ENCODE results near the gene PRELP. TPM values are rescaled to one million over a fixed set of nuclear protein-coding genes. Genes with fewer than 3 reads are reported as not detected.

Gene PRELP
- total RNA-seq, 1 donor from 2014 or later, result 2.9 TPM

DNA sequence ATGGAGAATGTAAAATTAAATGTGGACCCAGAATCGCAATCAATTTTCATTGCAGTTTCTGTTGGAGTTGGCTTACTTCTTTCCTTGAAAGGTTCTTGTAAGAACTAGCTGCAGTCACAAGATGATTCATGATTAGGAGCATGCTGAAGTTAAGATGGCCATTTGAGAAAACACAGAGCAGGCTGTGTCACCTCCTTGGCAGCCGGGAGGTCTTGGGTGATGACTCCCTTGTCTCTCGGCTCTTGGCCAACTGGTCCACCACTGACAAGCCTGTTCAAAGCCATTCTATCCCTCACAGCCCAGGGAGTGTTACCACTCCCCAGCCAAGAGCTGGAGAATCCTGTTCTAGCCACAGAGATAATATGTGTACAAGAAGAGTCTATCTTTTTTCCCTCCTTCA, 58.9 kb downstream of the PRELP start:
- Mint-ChIP-seq H3K27me3 (ENCODE audit: low read depth) (no peaks in the 10 kb centered on the region), H3K4me3 (no peak overlapping the region), H3K4me1 (peaks cover 9% of the 10 kb centered on the region), H3K27ac (ENCODE audit: unreplicated experiment) (no peak overlapping the region), H3K9me3 (no peaks in the 10 kb centered on the region), H3K36me3 (ENCODE audit: low read depth) (no peaks in the 10 kb centered on the region)
- no peak for DNase-seq (ENCODE audit: low read depth, low spot score)
- TF ChIP-seq, protein P1, sequence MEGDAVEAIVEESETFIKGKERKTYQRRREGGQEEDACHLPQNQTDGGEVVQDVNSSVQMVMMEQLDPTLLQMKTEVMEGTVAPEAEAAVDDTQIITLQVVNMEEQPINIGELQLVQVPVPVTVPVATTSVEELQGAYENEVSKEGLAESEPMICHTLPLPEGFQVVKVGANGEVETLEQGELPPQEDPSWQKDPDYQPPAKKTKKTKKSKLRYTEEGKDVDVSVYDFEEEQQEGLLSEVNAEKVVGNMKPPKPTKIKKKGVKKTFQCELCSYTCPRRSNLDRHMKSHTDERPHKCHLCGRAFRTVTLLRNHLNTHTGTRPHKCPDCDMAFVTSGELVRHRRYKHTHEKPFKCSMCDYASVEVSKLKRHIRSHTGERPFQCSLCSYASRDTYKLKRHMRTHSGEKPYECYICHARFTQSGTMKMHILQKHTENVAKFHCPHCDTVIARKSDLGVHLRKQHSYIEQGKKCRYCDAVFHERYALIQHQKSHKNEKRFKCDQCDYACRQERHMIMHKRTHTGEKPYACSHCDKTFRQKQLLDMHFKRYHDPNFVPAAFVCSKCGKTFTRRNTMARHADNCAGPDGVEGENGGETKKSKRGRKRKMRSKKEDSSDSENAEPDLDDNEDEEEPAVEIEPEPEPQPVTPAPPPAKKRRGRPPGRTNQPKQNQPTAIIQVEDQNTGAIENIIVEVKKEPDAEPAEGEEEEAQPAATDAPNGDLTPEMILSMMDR (conservative IDR thresholded peaks at IDR 0.05), result no peak

DNA sequence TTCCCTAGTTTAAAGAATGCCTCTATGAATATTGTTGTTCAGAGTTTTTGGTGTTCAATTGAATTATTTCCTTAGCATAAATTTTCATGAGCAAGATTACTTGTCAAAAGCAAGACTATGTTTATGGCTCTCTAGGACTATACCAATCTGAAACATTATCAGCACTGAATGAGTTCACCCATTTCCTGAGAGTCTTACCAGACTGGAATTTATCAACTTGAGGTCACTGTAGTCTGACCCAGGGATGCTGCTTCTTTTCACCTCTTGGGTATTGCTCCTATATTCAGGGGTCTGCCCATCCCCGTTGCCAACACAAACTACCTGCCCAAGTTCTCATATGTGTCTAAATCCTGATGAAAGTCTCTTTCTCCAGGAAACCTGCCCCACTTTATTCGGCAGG, 61.0 kb downstream of the PRELP start:
- H3K9me3 Mint-ChIP-seq, result no peaks in the 10 kb centered on the region
- DNase-seq (ENCODE audit: low read depth, low spot score), result no peak
- peaks cover 9% of the 10 kb centered on the region for H3K4me1 Mint-ChIP-seq
- no peaks in the 10 kb centered on the region for H3K27me3 Mint-ChIP-seq (ENCODE audit: low read depth)
- no peaks in the 10 kb centered on the region for H3K36me3 Mint-ChIP-seq (ENCODE audit: low read depth)
- H3K4me3 Mint-ChIP-seq, result no peak overlapping the region
- TF ChIP-seq, protein P1 (conservative IDR thresholded peaks at IDR 0.05), result no peak
- H3K27ac Mint-ChIP-seq (ENCODE audit: unreplicated experiment), result no peak overlapping the region

DNA sequence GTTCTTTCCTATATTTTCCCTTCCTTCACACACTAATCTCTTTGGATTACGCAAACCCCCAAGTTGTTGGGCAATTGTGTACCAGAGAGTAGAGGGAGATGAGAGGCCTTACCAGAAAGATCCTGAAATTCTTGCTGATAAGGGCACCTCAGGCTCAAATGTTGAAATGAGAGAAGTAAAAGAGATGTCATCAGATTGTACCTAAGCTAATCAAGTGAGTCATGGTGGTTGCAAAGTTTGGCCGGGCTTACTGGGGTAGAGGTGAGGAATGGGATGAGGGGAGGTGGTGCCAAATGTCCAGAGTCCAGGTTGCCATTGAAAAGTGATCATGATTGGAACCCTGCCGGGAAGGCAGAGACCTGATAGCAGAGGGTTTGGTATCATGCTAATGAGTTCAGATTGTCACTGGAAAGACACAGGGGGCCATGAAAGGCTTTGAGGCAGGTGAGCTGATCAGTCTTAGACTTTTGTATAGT, 61.4 kb downstream of the PRELP start:
- DNase-seq (ENCODE audit: low read depth, low spot score), result no peak
- H3K4me1 Mint-ChIP-seq, result peaks cover 9% of the 10 kb centered on the region
- H3K36me3 Mint-ChIP-seq (ENCODE audit: low read depth), result no peaks in the 10 kb centered on the region
- H3K9me3 Mint-ChIP-seq, result no peaks in the 10 kb centered on the region
- TF ChIP-seq, protein P1 (conservative IDR thresholded peaks at IDR 0.05), result no peak
- H3K27ac Mint-ChIP-seq (ENCODE audit: unreplicated experiment), result peak overlapping the region; percentile 9
- no peaks in the 10 kb centered on the region for H3K27me3 Mint-ChIP-seq (ENCODE audit: low read depth)
- H3K4me3 Mint-ChIP-seq, result no peak overlapping the region

DNA sequence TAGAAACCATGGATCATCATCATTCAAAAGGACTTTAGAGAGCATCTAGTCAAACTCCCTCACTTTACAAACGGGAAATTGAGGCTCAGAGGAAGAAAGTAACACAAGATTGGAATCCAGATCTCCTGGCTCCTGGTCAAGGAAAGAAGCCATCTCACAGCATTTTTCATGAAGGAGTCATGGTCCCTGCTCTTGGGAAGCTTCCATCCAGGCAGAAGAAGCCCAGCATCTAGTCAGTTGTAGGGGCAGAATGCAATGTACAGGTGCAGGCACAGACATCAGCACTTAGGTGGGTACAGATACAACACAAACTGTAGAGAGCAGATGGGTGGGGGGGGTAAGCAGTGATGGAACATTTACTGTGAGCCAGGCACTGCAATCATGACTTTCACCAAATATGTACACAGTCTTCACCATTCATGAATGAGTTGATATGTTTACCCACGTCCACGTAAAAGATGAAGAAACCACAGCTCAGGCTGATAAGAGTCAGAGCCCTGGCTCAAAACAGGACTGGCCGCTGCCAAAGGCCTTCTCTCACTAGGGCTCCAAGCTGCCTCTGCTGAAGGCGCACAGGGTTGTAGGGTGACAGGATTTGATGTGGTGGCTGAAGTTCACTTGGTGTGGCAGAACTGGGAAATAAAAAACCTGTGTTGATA, 62.3 kb downstream of the PRELP start:
- H3K4me1 Mint-ChIP-seq, result peaks cover 9% of the 10 kb centered on the region
- DNase-seq (ENCODE audit: low read depth, low spot score), result no peak
- H3K9me3 Mint-ChIP-seq, result no peaks in the 10 kb centered on the region
- H3K27ac Mint-ChIP-seq (ENCODE audit: unreplicated experiment), result no peak overlapping the region
- TF ChIP-seq, protein P1 (conservative IDR thresholded peaks at IDR 0.05), result no peak
- no peaks in the 10 kb centered on the region for H3K36me3 Mint-ChIP-seq (ENCODE audit: low read depth)
- no peaks in the 10 kb centered on the region for H3K27me3 Mint-ChIP-seq (ENCODE audit: low read depth)
- no peak overlapping the region for H3K4me3 Mint-ChIP-seq

DNA sequence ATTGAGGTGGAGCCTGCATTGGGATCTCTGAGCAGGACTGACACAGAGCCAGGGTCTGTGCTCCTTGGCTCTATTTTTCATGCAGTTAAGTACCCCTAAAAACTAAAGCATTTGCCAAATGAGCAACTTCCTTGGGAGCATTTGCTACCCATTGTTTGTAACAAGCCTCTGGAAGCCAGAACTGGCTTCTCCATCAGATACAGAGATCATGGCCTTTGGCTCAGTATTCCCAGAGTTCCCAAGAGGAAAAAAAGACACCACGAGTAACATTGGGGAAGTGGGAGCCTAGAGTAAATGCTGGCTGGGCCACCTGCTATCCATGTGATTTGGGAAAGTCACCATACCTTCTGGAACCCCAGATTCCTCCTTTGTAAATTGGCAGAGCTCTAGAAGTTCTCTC, 63.1 kb downstream of the PRELP start:
- TF ChIP-seq, protein P1 (conservative IDR thresholded peaks at IDR 0.05), result no peak
- DNase-seq (ENCODE audit: low read depth, low spot score), result no peak
- no peaks in the 10 kb centered on the region for H3K9me3 Mint-ChIP-seq
- H3K27ac Mint-ChIP-seq (ENCODE audit: unreplicated experiment), result peak overlapping the region; percentile 31
- H3K27me3 Mint-ChIP-seq (ENCODE audit: low read depth), result no peaks in the 10 kb centered on the region
- H3K4me3 Mint-ChIP-seq, result no peak overlapping the region
- peaks cover 9% of the 10 kb centered on the region for H3K4me1 Mint-ChIP-seq
- no peaks in the 10 kb centered on the region for H3K36me3 Mint-ChIP-seq (ENCODE audit: low read depth)
